Measurements from ENCODE around the gene NSMF. TPM values are rescaled to one million over a fixed set of nuclear protein-coding genes. Genes with fewer than 3 reads are reported as not detected.

NSMF gene
- total RNA-seq, 2 experiments from 2014 or later = 104 to 109 TPM

GRCh38 chr9:137505421-137506140 is 46.4 kb upstream of the NSMF start:
- ATAC-seq (ENCODE audit: poor library complexity) = no peak
- Mint-ChIP-seq H3K27ac (no peak overlapping the region), H3K27me3 (no peaks in the 10 kb centered on the region), H3K36me3 (ENCODE audit: low read depth) (no peaks in the 10 kb centered on the region), H3K4me1 (ENCODE audit: low read depth) (no peaks in the 10 kb centered on the region), H3K4me3 (no peak overlapping the region), H3K9me3 (no peaks in the 10 kb centered on the region)
- POLR2A ChIA-PET = no interaction called here
- no peak overlapping the region for H3K4me3 ChIP-seq (ENCODE audit: low read length)
- intact Hi-C loops (cut with DNase I, micrococcal nuclease) = no loop called here
- TF ChIP-seq CTCF (IDR thresholded peaks at IDR 0.05) = no peak
- peaks cover 0 to 33% of the 10 kb centered on the region in 2 experiments for H3K9me3 ChIP-seq (ENCODE audit: control insufficient read depth in 1 of 2, insufficient read depth in 1 of 2, low read length in 2 of 2)
- H3K4me1 ChIP-seq (ENCODE audit: insufficient read depth, low read length) = no peaks in the 10 kb centered on the region
- H3K36me3 ChIP-seq (ENCODE audit: insufficient read depth, low read length) = no peaks in the 10 kb centered on the region
- H3K27me3 ChIP-seq (ENCODE audit: control insufficient read depth in 1 of 2, insufficient read depth in 2 of 2, low read length in 2 of 2) = no peaks in the 10 kb centered on the region
- no peak overlapping the region for H3K27ac ChIP-seq (ENCODE audit: low read depth in 1 of 2, low read length in 2 of 2)
- DNase-seq = peak in 1 of 14 experiments; percentile 16
- CTCF ChIA-PET = no interaction called here

- H3K27me3 ChIP-seq (ENCODE audit: control insufficient read depth in 1 of 2, insufficient read depth in 2 of 2, low read length in 2 of 2) = no peaks in the 10 kb centered on the region
- Mint-ChIP-seq H3K36me3 (ENCODE audit: low read depth) (no peaks in the 10 kb centered on the region), H3K4me3 (no peak overlapping the region), H3K27ac (no peak overlapping the region), H3K4me1 (ENCODE audit: low read depth) (no peaks in the 10 kb centered on the region), H3K27me3 (no peaks in the 10 kb centered on the region), H3K9me3 (no peaks in the 10 kb centered on the region)
- H3K4me1 ChIP-seq (ENCODE audit: insufficient read depth, low read length) = no peaks in the 10 kb centered on the region
- ATAC-seq (ENCODE audit: poor library complexity) = no peak
- DNase-seq = no peak
- peaks cover 0 to 41% of the 10 kb centered on the region in 2 experiments for H3K9me3 ChIP-seq (ENCODE audit: control insufficient read depth in 1 of 2, insufficient read depth in 1 of 2, low read length in 2 of 2)
- intact Hi-C loops (cut with DNase I, micrococcal nuclease) = no loop called here
- CTCF ChIA-PET = no interaction called here
- POLR2A ChIA-PET = no interaction called here
- no peak overlapping the region for H3K27ac ChIP-seq (ENCODE audit: low read depth in 1 of 2, low read length in 2 of 2)
- no peaks in the 10 kb centered on the region for H3K36me3 ChIP-seq (ENCODE audit: insufficient read depth, low read length)
- H3K4me3 ChIP-seq (ENCODE audit: low read length) = no peak overlapping the region
- TF ChIP-seq CTCF (IDR thresholded peaks at IDR 0.05) = no peak
These were observed 45.3 kb upstream of the NSMF start for GRCh38 chr9:137504432-137504777.

- Mint-ChIP-seq H3K4me3 (no peak overlapping the region), H3K4me1 (ENCODE audit: low read depth) (no peaks in the 10 kb centered on the region), H3K27ac (no peak overlapping the region), H3K36me3 (ENCODE audit: low read depth) (no peaks in the 10 kb centered on the region), H3K27me3 (no peaks in the 10 kb centered on the region), H3K9me3 (no peaks in the 10 kb centered on the region)
- H3K4me3 ChIP-seq (ENCODE audit: low read length) = no peak overlapping the region
- no peaks in the 10 kb centered on the region for H3K36me3 ChIP-seq (ENCODE audit: insufficient read depth, low read length)
- H3K27ac ChIP-seq (ENCODE audit: low read depth in 1 of 2, low read length in 2 of 2) = no peak overlapping the region
- peak in 1 of 14 experiments; percentile 52 for DNase-seq
- CTCF ChIA-PET = no interaction called here
- intact Hi-C loops (cut with DNase I, micrococcal nuclease) = no loop called here
- H3K27me3 ChIP-seq (ENCODE audit: control insufficient read depth in 1 of 2, insufficient read depth in 2 of 2, low read length in 2 of 2) = no peaks in the 10 kb centered on the region
- H3K4me1 ChIP-seq (ENCODE audit: insufficient read depth, low read length) = no peaks in the 10 kb centered on the region
- H3K9me3 ChIP-seq (ENCODE audit: control insufficient read depth in 1 of 2, insufficient read depth in 1 of 2, low read length in 2 of 2) = peaks cover 0 to 41% of the 10 kb centered on the region in 2 experiments
- no peak for TF ChIP-seq CTCF (IDR thresholded peaks at IDR 0.05)
- POLR2A ChIA-PET = no interaction called here
- ATAC-seq (ENCODE audit: poor library complexity) = no peak
These were observed 43.1 kb upstream of the NSMF start for GRCh38 chr9:137502008-137502911.
